Stomach (tissue), 4 donors: ENCODE results near the gene EFR3B.

ENCODE experiments used
- POLR2A ChIP-seq, 4 donors: fragments of 450-650 bp; IDR thresholded peaks; one replicate each; pipeline ENCODE4 v1.6.1; 2016; ENCODE audit warnings: antibody characterized with exemption in 4 of 4, control low read depth in 2 of 4, mild to moderate bottlenecking in 1 of 4, moderate library complexity in 1 of 4
- POLR2AphosphoS5 ChIP-seq, 3 donors: sonication (generic); formaldehyde crosslinking; IDR thresholded peaks; one replicate each; pipeline ENCODE4 v1.6.1; 2016; ENCODE audit warnings: antibody characterized with exemption in 3 of 3
- TF ChIP-seq, protein P1 (sequence below), 7 experiments: fragments of 450-650 bp in 4 of 7; fragments of 200-600 bp in 3 of 7; sonication (generic) in 3 of 7; IDR thresholded peaks; one replicate each; pipeline ENCODE4 v1.5.1; 2016 to 2019; ENCODE audit warnings: antibody characterized with exemption in 7 of 7, control low read depth in 2 of 7, mild to moderate bottlenecking in 1 of 7

DNA sequence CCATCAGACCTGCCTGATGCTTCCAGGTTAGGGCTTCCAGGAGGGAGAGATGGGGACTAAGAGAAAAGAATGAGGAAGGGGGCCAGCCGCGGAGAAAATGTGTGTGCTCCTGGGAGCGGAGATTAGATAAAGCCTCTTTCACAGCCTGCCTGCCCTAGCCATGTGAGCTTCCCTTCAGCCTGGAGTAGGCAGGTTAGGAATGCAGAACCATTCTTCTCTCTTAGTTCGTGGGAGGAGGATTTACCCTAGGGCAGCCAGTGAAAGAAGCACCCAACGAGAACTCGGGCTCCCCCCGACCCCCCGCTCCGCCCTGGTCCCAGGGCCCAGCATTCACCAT lies 90.4 kb downstream of the EFR3B start:
- TF ChIP-seq, protein P1, sequence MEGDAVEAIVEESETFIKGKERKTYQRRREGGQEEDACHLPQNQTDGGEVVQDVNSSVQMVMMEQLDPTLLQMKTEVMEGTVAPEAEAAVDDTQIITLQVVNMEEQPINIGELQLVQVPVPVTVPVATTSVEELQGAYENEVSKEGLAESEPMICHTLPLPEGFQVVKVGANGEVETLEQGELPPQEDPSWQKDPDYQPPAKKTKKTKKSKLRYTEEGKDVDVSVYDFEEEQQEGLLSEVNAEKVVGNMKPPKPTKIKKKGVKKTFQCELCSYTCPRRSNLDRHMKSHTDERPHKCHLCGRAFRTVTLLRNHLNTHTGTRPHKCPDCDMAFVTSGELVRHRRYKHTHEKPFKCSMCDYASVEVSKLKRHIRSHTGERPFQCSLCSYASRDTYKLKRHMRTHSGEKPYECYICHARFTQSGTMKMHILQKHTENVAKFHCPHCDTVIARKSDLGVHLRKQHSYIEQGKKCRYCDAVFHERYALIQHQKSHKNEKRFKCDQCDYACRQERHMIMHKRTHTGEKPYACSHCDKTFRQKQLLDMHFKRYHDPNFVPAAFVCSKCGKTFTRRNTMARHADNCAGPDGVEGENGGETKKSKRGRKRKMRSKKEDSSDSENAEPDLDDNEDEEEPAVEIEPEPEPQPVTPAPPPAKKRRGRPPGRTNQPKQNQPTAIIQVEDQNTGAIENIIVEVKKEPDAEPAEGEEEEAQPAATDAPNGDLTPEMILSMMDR (IDR thresholded peaks at IDR 0.05): no peak
- TF ChIP-seq POLR2A (IDR thresholded peaks at IDR 0.05) (no peak), POLR2AphosphoS5 (IDR thresholded peaks at IDR 0.05) (no peak)
